Activated CD4-positive, alpha-beta T cell treated with anti-CD3 and anti-CD28 coated beads, Interleukin-2, amount 50 U/mL, for 1 hour (primary cell): Measurements from ENCODE around the gene MYOG.

ENCODE experiments used
- DNase-seq: peaks from one replicate; pipeline ENCODE4 v3.0.0-alpha.2; 2020

MYOG gene

DNA sequence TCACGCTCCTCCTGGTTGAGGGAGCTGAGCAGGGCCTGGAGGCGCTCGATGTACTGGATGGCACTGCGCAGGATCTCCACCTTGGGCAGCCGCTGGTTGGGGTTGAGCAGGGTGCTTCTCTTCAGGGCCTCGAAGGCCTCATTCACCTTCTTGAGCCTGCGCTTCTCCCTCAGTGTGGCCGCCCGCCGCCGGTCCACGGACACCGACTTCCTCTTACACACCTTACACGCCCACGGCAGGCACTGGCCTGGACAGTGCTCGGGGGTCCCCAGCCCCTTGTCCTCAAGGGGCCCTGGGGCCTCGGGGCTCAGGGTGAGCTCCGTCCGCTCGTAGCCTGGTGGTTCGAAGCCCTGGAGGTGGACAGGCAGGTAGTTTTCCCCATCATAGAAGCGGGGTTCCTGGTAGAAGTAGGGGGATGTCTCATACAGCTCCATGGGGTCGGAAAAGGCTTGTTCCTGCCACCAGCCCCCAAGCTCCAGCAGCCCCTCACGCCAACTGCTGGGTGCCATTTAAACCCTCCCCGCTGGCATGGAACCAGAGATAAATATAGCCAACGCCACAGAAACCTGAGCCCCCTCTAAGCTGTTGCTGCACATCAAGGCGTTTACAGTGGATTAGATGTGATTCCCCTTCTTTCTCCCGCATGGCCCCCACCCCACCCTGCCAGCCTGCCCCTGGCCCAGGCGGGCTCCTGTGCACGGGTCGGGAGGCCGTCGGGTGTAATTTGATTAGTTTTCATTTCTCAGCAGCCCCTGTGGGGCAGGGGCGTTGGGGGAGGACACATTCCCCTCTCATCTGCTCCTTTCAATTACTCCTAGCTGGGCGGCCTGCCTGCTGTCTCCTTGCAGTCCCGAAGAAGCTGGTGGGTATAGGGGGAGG lies at the start of gene MYOG:
MYOG (minus strand) TSS at position 485 of the 879 bp plus-strand sequence; CDS start at position 434, 51 bp downstream.
- DNase-seq: no peak

DNA sequence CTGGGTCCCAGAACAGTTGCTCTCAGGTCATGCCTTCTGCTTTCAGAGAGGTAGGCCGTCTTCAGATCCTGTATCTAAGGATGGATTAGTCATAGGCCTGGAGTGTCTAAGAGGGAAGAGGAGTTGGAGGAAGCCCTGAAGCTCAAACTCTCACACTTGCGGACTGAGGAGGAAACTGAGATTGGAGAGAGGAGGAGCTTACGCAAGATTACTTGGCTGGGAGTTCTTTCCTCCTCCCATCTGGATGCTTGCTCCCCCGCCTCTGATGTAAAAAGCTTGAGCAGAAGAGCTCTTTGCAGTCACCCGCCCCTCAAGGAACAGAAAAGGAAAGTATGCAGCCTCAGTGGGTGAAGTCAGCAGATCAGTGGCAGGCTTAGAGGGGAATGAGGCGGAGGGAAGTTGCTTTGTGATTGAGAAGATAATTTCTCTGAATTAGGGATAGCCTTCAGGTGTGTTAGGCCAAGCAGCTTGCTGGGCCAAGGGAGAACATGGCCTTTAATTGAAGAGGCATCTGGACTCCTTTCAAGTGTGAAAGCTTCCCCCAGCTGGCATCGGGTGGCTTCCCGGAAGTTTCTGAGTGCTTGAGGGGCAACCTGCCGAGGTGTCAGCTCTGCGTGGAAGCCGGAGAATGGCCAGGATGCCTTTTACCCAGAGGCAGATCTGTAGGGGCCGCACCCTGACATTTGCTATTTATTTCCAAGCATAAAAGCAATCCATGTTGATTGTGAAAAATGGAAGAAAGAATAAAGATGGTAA lies 48.3 kb upstream of the MYOG start:
- DNase-seq: no peak

DNA sequence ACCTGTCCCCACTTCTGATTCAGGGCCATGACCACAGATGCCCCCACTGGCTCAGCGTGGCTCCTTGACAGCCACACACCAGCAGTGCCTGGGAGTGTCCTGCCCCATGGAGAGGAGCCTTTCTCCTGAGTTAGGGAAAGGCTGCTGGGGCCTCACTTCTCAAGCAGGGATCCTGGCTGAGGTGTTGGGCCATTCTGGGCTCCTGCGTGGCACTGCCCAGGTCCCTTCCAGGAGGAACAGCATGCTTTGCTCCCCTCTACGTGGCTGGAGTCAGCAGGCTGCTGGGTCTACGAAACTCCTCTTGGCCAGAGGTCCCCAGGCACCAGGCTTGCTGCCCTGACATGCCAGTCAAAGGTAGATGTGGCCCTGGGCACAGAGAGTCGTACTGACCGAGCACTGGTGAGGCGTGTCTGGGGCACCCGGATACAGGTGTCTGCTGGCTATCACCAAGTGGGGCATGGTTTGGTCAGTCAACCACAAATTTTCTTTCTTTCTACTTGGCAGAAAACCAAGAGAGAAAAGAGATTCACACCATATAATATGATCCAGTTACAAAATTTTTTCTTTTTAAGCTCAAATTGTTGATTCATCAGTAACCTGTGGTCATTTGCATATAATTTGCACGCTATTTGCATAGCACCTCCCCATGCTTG lies 45.9 kb upstream of the MYOG start:
- no peak for DNase-seq

GRCh38 chr1:203130358-203130985 lies 44.7 kb upstream of the MYOG start:
- no peak for DNase-seq

- no peak for DNase-seq
These were observed 43.9 kb upstream of the MYOG start for GRCh38 chr1:203129501-203130231.

- no peak for DNase-seq
These were observed 43.1 kb upstream of the MYOG start for GRCh38 chr1:203128716-203129500.

- DNase-seq: no peak
These were observed 42.6 kb upstream of the MYOG start for GRCh38 chr1:203128431-203128715.

- no peak for DNase-seq
These were observed 42.0 kb upstream of the MYOG start, which contains the start of gene ADORA1 for GRCh38 chr1:203127666-203128430. Gene ADORA1, plus strand, starts transcription at chr1:203127726. Its CDS starts 1,116 bp downstream, at chr1:203128842.

GRCh38 chr1:203126866-203127665 lies 41.3 kb upstream of the MYOG start:
- no peak for DNase-seq

DNA sequence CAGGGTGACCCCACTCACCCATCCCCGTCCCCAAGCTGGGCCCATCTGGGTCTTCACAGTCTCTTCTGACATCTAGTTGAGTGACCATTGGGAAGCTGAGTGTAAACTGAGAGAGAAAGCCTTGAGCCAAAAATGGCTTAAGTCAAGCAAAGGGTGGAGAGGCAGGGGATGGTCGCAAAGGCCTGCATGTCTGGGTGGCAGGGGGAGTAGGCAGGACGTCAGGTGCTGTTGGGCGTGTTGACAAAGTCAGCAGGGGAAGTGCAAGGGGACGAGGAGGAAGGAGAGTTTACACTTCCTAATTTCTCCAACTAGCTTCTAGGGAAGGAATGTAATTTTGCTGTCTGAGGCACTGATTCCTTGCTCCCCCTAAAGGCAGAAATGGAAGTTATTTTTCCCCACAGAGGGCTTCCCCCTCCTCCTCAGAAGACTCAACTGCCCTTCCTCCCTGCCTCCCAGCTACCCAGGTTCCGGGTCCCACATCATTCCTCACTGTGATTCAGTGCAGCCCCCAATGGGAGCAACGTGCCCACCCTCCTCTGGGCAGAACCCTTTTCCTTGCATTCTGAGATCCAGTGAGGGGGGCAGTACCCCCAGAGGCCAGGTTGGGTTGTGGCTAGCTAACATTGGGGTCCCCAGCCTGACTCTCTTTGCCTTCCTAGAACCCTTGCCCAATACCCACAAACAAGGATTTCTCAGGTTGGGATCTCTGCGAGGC lies 40.5 kb upstream of the MYOG start:
- no peak for DNase-seq

DNA sequence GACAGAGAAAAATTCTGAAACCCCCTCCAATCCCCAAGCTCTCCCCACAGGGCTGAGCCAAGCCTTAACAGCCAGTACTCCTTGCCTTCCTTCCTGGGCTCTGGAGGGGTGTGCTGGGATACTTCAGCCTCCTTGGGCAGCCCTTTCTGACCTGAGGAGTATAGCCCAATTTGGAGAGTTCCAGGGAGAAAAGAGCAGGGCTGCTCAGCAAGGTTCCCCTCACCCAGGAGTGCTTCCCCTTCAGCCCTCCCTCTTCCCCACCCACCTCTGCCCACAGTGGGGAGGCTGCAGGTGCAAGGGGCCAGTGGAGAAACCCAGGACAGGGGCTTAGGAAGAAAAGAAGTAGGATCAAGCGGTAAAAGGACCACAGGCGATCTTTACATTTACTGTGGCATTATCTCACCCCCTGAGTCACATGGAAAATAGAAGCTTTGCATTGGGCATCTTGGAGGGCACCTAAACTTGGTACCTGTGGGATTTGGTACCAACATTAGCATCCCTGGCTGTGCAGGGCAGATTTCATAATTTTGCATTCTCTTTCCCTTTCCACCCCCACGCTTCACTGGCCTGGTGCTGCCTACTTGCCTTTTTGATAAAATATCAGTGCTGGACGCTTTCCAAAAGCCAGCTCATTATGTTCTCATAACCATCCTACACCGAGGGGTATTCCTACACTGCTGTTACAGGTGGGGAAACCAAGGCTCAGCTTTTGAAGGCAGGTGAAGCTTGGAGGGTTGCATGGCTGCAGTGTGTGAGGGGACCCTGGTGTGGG lies 38.9 kb upstream of the MYOG start:
- DNase-seq: no peak

DNA sequence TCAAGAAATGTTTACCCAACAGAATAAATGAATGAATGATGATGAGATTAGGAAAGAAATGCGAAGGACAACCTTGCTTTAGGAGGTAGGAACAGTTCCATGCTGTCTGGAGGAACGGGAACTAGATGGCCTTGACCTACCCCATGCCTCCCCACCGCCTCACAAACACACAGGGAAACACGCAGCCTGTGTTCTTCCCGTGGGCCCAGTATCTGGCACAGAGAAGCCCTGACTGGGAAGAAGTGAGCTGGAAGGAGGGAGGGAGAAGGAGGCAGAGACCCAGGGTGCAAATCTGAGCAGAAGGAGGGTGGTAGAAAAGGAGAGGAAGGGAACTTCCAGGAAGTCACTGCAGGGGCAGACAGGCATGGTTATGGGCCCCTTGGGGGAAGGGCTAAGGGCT lies 38.2 kb upstream of the MYOG start:
- no peak for DNase-seq

GRCh38 chr1:203122159-203122558 lies 36.3 kb upstream of the MYOG start:
- no peak for DNase-seq

DNA sequence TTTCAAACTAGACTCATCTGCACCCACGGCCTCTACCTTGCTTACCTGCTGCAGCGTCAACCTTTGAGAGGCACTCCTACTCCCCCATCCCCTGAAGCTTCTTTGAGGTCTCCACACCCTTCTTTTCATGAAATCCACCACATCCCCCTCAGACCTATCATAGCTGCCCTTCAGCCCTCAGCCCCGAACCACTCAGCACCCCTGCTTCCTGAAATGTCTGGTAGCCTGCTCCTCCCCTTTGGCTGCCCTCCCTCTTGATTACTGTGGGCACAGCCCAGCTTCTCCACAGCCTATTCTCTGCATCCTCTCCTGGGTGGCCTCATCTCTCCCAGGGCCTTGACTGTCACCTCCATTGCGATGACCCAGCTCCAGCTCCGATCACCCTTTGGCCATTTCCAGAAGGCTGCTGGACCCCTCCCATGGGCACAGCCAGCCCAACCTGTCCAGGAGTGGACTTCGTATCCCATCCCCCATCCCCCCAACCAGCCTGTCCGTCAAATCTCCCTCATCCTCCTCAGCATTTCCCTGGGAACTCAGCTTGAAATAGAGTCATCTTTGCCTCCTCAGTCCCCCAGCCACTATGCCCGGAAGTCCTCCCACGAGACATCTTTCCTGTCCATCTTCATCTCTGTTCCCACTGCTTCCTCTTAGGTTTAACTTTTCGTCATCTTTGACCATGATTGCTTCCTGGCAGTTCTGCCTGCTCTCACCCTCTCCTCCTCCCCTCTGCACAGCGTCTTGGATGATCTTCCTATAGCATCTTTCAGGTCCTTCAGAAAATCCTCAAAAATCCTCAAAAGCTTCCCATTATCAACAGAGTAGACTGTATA lies 35.6 kb upstream of the MYOG start:
- no peak for DNase-seq

GRCh38 chr1:203120325-203121153 lies 34.7 kb upstream of the MYOG start:
- DNase-seq: no peak
